Cortex of kidney (tissue), 1 donor: ENCODE measurements around the gene ZBTB42.

Experiments used
- DNase-seq: peaks from one replicate; lab custom pipeline; 2025; lab: John Stamatoyannopoulos, UW

Gene ZBTB42

DNA sequence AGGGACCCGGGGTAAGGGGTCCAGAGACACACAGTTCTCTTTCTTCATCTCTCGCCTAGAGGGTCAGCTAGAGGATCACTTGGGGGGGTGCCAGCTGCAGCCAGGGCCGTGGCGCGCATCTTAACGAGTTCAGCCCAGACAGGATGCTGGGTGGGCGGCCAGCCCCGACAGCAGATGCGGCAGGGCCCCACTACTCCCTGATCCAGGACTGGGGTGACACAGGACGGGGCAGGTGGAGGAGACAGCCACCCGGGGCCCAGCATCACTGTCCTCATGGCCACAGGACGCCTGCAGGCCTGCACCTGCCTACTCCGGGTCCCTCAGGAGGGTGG lies 18.1 kb upstream of the ZBTB42 start:
- DNase-seq, result no peak

DNA sequence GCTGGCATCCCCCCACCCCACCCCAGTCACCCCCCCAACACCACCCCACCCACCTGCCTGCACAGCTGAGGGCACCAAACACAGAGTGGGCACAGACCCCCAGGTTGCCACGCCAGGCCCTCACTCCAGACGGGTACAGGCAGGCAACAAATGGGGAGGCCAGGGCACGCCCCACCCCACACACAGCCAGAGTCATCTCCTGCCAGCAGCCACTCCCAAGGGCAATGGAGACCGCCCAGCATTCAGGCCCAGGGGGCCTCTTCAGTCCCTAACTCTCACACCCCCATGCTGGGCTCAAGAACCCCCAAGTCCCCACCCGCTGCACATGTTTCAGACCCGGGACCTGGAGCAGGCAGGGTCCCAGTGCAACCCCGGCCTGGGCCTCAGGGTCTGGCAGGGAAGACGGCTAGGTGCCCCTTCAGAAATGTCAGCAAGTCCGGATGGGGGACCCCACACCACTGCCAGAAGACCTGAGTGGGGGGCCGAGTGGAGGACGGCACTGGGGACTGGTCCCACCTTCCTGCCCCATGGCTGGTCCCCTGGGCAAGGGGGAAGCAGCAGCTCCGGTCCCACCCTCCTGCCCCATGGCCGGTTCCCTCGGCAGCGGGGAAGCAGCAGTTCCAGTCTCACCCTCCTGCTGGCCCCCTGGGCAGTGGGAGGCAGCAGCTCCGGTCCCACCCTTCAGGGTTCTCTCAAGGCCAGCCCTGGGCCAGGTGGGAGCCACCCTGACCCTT lies 17.2 kb upstream of the ZBTB42 start:
- no peak for DNase-seq

DNA sequence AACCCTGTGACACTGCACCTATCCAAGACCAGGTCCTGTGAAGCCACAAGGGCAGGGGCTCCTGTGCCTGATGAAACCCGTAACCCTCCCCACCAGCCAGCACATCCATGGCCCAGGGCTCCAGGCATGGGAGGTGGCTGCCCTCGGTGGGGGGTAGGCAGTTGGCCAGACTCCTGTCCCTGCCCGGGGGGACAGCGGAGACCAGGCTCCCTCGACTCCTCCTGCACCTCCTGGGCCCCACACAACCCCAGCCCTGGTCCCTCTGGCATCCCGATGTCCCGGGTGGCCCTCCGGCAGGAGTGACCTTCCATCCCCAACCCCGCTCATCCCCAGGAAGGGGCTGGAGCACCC lies 16.7 kb upstream of the ZBTB42 start:
- no peak for DNase-seq

DNA sequence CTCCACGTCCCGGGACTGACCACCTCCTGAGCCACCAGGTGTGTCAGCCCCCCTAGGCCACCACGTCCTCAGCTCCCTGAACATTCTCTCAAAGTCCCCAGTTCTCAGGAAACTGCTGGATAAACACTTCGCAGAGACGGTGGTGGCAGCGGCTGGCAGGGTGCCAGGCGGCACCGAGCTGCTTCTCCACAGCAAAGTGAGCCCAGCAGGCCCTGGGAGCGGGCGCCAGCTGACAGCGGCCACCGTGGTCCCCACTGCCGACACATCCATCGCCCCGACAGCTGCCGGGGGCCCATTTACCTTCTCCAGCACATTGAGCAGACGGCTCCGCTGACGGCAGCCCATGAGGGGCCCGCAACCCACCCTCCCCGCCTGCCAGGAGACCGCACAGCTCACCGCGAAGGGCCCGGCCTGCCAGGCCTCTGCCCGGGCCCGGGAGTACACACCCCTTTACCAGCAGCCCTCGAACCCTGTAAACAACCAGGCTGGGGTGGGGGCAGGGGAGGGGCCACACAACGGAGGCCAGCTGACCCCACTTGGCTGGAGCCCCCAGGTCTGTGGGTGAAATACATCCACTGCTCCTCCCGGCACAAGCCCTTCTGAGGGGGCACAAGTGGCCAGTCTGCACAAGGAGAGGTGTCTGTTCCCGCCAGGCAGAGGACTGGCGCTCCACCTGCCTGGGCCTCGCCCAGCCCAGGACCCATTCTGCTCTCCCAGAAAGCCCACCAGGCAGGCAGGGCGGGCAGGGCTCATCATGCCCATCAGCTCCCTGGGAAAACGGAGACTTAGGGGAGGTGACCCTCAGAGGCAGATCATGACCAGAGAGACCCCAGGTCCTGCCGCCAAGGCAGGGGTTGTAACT lies 15.8 kb upstream of the ZBTB42 start:
- no peak for DNase-seq

DNA sequence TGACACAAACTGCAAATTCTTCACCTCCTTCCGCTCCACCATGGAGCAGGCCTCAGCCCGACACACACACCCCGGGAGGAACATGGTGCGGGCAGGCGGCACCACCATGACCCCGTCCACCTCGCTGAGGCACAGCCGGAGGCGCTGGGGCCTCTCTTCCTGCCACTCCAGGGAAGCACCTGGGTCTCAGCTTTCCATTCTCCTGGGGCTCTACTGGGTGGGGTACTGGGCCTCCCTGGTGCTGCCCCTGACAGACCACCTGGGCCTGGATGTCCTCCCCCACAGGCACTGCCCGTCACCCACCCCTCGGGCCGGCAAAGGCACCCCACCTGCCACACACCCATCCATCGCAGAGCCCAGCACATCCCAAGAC lies 15.2 kb upstream of the ZBTB42 start:
- DNase-seq, result no peak

DNA sequence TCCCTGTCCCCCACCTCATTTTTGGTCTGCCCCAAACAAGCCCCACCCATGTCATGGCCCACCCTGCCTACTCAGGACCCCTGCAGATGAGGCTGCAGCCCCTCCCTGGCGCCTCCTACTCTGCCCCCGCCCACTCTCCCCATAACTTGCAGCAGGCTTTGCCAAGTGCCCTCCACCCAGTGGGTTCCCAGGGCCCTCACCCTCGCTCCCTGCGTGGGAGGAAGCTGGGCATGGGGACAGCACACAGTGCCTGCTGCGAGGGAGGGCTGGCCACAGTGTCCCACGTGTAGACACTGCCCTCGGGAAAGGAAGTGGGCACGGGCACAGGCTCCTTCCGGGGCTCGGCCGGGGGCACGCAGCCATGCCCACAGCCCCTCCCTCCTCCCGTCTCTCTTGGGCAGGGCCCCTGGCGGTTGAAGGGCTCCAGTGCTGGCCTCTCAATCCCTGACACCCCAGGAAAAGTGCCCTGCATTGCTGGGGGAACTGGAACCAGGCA lies 14.8 kb upstream of the ZBTB42 start:
- no peak for DNase-seq

DNA sequence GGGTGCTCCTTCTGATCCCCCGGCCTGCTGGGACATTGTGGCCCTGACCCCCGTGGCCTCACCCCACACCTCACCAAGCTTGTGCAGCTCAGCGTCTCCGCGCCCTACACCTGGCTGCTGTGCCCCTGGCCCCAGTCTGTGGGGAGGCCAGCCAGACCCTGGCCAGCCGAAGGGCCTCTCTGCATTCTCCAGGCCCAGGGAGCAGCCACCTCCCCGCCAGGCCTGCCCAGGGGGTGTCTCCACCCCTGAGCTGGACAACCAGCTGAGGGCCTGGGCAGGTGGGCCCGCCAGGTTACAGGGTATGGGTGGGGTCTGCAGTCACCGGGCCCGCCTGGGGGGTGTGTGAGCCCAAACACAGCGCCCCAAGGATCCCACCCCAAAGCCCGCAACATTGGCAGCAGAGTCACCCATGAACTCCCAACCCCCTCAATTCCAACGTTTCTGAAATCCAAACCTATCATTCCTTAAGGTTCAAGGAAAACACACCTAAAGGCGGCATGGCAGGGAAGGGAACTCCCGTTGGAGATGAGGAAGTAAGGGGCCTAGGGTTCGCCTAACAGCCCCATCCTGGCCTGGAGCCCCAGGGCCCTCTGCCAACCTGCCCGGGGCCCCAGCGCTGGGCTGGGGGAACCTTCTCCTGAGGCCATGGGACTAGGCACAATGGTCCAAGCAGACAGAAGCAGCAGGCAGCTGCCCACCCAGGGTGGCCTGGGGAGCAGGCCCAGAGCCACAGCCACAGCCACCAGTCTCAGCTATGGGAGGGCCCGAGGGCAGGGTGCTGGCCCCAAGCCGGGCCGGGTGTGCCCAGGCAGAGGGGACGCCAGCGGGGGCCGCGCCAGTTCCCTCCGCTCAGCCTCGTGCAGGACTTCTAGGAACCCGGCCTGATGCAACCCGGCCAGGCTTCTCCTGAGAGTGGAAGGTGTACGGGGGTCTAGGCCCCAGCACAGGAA lies 13.9 kb upstream of the ZBTB42 start:
- DNase-seq, result no peak

DNA sequence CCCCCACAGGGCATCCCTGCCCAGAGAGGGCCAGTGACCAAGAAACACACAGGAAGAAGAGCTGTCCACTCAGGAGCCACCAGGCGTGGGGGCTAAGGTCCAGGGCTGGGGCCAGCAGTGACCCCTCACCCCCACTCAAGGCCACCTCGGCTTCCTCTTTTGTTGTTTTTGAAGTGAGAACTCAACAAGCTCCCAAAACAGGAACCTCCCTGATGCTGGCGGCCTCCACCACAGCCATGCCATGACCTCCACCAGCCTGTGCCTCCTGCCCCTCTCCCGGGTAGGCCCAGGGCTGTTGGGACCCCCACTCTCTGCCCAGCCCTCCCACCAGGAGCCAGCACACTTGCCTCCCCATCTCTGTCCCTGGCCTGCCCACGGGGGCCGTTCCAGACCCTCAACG lies 13.2 kb upstream of the ZBTB42 start:
- no peak for DNase-seq

DNA sequence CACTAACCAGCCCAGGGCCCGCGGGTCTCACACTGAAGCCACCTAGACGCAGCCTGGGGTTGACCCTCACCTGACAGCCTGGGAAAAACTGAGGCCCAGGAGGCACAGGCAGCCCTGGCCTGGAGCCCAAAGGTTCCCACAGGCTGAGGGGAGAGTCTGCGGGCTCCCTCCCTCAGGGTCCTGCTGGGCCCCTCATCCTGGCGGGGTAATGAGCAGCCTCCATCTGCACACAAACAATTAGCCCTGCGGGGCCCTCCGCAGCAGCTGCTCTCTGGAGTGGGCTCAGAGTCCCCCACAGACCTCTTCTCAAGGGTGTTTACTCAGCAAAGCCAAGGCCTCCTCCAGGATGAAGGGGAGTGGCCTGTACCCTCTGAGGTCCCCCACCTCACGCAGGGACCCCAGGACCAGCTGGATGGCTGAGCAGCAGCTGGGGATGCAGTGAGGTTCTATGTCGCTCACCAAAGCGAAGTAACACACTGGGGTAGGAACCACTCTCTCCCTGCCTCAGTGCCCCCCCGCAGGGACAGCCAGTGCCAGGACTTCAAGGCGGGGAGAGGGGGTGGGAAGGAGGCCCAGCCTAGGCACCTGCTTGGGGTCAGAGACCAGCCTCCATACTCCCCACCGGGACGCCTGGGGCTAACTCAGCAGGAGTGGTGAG lies 12.6 kb upstream of the ZBTB42 start:
- DNase-seq, result no peak

DNA sequence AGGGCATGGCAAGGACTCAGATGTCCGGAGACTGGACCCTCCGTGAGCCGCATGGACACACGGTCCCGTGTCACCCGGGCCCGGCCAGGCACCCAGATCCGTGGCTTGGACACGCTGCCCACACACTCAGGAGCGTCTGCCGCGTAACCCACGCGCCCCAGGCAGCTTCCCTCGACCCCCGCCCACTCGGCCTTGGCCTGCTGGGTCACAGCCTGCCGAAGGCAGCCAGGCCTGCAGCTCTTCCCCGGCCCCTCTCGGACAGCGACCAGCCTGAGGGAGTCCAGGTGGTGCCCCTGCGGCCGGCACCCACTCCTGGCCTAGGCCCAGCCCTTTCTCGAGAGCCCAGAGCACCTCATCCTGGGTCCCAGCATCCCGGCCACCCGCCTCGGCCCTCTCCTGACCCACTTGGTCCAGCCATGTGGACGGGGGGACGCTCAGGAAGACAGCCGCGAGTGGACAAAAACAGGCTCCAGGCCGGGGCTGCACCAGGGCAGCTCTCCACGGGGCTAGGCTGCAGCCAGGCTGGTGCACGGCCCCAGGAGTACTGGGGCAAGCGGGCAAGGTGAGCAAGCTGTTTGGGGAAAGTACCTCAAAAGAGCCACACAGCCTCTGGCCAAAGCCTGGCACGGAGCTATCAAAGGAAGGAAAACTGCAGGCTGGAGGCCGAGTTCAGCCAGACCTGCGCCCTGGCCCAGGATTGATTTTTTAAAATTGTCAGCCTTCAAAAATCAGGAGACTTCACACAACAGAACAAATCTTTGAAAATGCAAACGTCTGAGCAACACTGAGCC lies 11.8 kb upstream of the ZBTB42 start:
- no peak for DNase-seq

DNA sequence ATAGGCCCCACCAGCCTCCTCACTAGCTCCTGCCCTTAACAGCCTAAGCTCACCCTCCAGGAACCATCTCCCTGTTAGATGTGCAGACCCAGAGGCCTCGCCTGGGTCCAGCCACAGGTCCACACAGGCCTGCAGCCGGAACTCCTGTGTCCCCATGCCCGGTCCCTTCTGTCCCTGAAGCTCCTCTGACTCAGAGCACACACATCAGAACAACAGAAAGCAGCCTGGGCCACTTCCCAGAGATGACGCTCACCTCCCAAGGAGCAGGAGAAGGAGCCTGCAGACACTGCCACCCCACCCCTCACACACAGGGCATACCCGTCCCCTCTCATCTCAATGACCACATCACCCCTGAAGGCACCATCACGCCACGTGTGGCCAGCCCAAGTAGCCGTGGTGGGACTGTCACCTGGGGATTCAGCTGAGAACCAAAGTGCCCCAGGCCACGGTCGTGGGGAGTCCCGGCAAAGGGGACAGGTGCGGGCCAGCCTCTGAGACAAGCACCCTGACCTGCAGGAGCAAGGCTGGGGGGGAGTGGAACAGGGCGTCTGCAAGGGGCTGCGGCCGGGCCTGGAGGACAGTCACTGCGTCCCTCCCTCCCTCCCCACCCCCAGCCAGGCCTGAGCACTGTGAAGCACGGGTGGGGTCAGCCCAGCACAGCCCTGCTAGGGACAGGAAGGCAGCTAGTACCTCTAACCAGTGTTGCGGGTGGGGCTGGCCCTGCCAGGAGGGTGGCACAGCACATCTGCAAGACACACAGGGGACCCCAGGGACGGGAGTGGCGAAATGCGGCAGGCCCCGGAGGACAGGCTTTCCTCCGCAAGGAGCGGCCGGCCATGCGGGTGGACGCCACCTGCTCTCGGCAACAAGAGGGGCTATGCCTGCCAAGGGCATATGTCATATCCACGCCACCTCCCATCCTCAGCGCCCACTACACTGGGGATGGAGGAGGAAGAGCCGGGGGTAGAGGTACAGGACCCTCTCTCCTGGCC lies 10.9 kb upstream of the ZBTB42 start:
- DNase-seq, result no peak

DNA sequence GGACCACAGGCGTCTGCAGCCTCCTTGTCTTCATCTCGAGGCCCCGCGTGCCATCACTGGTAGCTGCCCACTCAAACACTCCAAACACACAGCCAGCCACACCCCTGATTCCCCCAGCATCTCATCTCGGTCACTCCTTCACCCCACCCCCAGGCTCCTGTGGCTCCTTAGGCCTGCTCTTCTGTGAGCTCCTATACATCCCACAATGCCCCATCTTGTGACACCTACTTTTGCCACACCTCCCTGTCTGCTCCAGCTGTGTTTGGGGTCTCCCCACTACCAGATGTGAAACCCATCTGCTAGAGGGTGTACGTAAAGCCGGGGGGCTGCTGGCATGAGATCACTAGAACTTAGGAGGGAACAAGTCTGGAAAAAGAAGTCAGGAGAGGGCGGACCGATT lies 9.5 kb upstream of the ZBTB42 start:
- no peak for DNase-seq

DNA sequence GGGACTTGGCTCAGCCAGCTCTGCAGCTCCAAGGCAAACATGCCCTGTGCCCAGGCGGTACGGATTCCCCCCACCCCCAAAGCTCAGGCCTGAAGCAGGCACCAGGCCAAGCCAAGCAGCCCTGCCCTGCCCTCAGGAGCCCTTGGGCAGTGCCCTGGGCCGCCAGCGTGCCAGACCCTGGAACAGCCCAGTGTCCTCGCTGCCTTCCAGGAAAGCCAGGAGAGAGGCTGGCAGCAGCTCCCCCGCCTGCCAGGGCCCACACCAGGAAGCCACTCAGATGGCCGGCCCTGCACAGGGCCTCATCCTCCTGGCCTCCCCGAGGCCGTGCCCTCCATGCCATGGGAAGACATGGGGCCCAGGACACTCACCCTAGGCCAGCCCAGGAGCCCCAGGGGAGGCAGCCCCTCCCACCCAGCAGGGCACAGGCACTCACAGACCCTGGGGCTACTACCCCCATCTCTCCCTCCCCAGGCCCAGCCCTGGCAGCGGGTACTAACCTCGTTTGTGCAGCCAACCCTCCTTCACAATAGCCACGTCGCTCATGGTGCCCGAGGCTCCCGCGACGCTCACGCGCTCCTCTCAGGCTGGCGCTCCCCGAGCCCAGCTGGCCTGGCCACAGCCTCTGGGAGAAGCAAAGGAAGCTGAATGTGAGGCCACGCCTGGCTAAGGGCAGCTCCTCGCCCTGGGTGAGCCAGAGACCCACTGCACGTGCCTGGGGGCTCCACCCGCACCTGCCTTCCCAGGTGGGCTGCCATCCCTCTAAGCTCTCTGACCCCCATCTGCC lies 8.6 kb upstream of the ZBTB42 start:
- no peak for DNase-seq

DNA sequence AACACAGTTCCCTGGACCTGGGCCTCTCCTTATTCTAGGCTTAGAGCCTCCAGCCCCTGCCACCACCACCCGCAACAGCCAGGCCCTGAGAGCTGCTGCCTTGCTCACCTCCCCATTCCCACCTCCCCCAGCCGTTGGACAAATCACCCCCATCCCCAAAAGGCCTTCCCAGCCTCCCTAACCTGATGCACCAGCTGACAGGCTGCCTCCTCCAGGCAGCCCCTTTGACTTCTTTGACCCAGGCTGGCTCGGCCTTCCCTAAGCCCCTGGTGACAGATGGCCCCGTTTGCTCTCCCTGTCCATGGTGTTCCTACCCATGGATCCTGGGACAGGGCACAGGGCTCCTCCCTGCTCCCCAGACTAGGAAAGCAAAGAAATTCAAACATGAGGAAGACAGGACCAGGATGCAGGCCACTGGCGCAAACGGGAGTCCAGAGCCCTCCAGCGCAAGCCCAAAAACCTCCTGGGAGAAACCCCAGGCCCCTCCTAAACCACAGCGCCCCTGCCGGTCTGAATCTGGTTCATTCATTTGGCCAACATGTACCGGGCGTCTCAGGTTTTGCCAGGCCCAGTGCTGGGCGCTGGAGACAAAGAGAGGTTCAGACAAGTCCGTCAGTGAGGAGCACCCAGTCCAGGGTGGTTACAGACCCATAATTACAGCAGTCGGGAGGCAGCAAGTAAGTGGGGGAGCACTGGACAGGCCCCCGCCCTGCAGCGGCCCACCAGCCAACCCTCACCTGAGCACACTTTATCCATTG lies 7.8 kb upstream of the ZBTB42 start:
- no peak for DNase-seq

DNA sequence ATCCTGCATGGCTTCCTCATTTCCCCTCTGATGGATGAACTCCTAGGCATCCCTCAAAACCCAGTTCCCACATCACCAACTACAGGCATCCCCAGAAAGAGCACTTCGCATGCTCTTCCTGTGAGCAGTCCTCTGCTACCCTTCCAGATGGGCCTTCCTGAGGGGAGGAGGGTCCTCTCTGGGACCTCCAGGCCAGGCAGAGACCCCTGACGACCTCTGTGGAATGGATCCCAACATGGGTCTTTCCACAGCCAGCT lies 7.3 kb upstream of the ZBTB42 start:
- DNase-seq, result no peak

DNA sequence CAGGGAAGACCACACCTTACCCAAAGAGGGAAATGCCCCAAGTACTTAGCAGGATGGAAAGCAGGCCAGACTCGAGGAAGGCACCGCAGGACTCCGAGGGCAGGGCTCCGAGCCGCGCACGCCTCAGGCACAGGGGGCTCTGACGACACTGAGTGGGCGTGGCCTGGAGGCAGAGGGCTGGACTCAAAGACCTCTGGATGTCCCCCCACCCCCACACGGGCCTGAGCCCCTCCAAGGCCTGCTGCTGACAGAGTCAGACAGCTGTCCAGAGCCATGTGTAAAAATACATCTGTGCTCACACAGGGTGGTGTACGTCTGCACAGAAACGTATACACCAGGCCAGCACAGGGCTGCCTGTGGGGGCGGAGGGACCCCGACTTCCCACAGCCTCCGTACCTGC lies 6.8 kb upstream of the ZBTB42 start:
- no peak for DNase-seq

DNA sequence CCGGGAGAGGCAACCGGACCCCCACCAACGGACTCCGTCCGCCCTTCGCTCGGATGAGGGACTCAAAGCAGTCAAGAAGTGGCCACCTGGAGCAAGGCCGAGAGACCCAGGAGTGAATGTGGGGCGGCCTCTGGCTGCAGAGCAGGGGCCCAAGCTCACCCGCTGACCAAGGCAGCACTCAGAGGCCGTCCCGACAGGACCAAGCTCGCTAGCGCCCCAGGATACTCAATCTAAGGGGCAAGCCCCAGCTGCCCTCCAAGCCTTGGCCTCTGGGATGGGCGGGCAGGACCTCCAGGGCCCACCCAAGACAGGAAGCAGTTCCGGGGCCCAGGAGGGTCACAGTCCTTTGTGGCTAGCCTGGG lies 6.3 kb upstream of the ZBTB42 start:
- no peak for DNase-seq

DNA sequence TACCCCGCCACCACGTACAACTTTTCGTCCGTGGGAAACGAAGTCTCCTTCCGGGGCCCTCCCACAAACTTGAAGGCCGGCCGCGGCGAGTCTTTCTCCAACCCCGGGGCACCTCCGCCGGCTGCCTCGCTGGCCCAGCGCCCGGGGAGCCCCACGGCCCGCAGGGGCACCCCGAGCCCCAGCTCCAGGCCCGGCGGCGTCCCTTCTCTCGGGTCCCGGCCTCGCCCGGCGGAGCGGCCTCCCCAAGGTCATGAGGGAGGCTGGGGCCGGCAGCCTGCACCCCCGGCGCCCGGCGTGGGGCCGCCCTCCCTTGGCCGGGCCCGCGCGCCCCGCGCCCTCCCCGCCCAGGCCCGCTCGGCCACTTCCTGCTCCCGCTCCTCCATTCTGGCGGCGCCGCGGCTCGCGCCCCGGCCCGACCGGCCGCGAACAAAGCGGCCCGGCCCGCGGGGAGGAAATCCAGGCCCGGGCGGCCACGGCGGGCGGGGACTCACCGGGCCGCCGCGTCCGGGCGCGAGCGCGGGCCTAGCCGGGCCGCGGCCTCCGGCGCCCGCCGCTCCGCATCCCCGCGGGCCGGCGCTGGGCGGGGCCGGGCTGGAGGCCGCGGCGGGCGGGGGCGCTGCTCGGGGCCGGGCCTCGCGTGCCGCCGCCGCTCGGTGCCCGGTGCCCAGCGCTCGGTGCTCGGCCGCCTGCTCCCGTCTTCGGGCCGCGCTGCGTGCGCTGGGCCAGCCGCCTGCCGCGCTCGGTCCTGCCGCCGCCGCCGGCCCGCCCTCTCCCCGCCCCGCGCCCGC lies 5.7 kb upstream of the ZBTB42 start, which contains the start of gene AKT1:
TSS of gene AKT1 (minus strand) at position 756 of the 788 bp plus-strand sequence. CDS start 3,105 bp downstream, outside the sequence.
- no peak for DNase-seq
